GM18870 (cell line): ENCODE data around the gene ANXA4.
"Not testable (repeated sequence)": the region's sequence is repeated elsewhere in the genome, so short reads cannot be mapped to it uniquely, and the experiment has no call there.

Experiments
- ATAC-seq: cut with Tn5 transposase; IDR thresholded peaks from one replicate; pipeline ENCODE4 v1.9.1; 2021; ENCODE audit warnings: moderate library complexity; ENCODE audit not compliant: unreplicated experiment

The ANXA4 gene

DNA sequence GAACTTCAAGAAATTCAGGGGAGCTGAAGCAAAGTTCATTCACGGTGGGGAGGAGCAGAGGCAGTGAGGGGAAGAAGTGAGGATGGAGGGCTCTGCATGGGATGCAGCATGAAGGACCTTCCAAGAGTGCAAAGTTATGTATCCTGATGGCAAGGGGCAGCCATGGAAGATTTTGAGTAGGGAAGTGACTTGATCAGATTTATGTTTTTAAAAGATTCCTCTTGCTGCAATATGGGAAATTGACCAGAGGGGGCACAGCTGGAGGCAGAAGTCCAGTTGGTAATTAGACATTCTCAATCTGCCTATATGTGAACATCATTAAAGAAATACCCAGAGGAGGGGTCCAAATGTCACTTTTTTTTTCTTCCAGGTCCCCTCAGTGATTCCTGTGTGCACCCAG, 21.5 kb upstream of the ANXA4 start:
- no peak for ATAC-seq

DNA sequence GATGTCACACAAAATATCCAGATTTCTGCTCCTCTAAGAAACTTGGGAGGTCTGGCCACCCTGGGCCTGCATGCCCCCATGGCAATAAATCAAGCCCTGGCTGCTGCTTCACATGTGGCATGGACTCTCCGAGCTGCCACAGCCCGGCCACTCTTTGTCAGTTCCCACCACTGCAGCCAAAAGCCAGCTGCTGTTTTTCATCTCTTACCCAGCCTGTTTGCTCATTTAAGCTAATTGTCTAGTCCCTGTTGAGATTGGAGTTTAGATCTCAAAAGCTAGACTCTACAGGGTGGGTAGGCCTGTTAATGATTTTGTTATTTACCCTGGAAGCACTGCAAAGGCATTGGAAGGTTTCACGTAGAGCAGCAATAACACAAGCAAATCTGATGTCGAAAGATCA, 20.9 kb upstream of the ANXA4 start:
- no peak for ATAC-seq

DNA sequence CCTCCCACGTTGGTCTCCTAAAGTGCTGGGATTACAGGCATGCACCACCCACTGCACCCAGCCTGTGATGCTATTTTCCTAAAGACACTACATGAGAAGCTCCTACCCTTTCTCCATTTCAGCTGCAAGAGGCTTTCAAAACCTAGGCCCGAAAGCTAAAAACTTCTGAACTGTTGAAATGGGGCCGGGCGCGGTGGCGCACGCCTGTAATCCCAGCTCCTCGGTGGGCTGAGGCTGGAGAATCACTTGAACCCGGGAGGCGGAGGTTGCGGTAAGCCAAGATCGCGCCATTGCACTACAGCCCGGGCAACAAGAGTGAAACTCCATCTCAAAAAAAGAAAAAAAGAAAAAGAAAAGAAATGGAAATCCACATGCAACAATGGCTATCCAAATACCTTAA, 18.1 kb upstream of the ANXA4 start:
- ATAC-seq: no peak

DNA sequence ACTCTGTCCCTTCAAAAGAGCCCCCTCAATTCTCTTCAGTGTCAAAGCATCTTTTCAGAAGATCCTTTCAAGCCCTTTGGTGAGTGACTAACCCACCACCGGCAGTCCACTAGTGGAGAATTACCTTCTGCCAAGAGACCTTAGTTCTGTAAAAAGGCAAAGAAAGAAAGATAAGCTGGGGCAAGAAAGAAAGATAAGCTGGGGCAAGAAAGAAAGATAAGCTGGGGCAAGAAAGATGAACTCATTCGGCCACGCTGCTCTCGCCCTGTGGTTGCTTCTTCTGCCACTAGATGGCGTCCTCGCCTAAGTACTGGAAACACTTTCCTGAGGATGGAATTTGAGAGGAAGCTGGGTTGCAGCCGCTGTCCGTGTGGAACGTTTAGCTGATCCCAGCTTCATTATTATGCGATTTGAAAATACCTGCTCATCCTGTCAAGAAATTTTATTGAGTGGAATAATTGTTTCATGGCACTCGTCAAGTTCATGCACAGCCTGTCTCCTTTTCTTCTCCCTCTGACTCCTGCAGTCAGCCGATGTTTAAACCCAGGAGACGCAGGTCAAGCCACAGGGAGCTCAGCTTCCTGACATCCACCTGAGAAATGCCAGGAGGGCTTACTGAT, 17.3 kb upstream of the ANXA4 start:
- ATAC-seq: peak; percentile 60

DNA sequence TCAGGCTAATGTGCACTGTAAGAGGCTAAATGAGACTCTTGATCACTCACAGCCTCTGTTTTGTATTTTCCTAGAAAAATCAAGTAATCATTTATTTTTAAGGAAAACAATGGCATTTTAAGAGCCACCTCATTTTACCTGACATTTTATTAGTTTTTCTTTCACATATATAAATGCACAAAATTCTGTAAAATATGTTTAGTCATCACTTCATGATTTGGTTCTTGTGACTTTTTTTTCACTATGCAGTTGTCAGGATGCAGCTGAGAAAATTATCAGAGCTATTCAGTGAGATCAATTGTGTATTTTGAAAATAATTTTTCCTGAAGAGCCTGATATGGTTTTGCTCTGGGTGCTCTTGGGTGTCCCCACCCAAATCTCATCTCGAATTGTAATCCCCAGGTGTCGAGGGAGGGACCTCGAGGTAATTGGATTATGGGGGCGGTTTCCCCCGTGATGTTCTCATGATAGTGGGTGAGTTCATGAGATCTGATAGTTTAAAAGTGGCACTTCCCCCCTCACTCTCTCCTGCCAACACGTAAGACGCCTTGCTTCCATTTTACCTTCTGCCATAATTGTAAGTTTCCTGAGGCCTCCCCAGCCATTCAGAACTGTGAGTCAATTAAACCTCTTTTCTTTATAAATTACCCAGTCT, 16.1 kb upstream of the ANXA4 start:
- ATAC-seq: no peak

DNA sequence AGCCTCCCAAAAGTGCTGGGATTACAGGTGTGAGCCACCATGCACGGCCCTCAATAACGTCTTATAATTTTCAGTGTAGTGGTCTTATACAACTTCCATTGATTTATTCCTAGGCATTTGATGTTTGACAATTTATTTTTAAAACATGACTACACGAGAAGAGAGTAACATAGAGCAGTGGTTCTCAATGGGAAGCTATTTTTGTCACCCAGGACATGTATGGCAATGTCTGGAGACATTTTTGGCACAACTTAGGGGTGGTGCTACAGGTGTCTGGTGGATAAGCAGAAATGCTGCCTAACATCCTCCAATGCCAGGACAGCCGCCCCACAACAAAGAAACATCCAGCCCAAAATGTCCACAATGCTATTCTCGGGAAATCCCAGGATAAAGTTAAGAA, 12.7 kb upstream of the ANXA4 start:
- no peak for ATAC-seq

DNA sequence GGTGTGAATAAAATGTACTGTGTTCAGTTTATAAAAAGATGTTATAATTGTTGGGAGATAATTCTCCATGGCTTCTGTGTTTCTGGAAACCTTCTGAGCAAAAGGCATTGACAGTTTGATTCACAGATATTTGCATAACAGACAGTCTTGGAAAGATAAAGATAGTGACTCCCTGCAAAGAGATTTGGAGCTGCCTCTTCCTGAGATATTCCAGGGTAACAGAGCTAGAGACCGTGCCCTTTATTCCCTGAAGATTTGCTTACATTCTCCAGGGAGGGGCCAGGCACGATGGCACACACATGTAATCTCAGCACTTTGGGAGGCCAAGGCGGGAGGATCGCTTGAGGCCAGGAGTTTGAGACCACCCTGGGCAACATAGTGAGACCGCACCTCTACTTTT, 12.2 kb upstream of the ANXA4 start:
- no peak for ATAC-seq

DNA sequence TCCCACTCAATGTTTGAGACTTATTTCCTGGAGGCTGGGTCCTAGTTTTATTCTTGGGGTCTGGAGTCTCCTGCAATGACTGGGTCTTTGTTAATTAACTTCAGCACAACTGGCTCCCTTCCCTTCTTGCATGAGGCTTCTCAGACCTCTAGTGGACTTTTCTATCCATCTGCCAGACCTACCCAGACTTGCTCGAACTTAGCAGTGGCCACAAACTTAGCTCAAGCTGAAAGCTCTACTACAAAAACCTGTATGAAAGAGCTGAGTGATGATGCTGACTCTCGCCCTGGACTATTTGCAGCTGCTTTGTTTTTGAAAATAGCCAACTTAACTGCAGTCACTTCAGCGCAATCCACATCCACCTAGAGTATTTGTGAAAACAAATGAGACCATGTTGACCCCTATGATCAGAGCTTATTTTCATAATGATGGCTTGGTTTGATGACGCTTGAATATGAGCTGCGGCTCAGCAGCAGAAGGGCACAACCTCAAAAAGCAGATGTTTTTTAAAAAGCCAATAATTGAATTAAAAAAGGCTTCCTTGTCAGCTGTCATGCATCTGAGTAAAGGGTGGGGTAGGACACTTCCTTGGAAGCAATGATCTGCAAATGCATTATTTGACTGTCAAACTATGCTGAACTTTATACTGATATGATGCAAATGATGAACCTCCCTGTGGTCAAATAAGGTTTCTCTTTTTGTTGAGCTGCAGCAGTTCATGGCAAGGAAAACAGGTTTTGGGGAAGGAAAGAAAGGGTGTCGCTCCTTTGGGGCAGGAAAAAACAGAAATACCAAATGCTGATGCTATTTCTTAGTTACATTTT, 10.6 kb upstream of the ANXA4 start:
- no peak for ATAC-seq

DNA sequence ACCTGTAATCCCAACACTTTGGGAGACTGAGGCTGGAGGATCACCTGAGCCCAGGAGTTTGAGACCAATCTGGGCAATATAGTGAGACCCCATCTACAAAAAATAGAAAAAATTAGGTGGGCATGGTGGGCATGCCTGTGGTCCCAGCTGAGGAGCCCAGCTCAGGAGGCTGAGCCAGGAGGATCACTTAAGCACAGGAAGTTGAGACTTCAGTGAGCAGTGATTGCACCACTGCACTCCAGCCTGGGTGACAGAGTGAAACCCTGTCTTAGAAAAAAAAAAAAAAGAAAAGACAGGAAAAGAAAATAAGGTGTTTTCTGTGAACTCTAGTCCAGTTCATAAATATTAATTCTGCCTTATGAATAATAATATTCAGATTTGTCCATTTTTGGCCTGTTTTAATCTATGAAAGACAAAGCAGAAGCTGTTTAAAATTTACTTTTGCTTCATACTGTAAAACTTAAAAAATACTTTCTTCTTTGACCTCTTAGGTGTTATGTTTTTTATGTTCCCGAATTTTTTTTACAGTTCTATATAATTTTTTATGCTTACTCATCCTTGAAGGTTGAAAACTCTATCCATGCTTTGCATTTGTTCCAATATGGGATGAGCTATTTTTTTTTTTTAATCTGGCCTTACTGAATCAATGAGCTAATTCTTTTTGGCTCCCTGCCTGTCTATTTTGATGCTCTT, 8.4 kb upstream of the ANXA4 start:
- no peak for ATAC-seq

DNA sequence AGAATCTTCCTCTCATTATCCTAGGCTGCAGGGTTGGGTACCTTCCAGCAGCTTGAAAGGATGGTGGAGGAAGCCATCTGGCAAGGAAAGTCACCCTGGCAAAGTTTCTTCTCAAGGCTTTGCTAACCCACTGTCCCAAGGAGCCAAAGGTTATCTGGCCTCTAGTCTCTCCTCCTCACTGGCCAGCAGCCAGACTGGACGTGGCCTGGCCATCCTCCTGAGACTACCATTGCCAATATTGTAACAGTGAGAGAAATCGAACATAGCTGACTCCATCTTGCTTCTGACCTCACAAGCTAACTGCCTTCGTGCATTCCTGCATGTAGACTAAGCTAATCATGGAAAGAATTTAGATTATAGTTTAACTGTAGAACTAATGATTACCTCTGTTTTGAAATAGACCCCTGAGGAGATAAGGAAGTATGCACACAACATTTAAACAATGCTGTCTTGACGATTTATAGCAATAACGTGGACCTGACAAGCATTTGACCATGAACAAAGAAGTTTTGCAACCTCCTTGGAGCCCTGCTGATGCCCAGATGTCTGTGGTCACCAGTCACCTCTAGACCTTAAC, 7.8 kb upstream of the ANXA4 start:
- ATAC-seq: no peak

DNA sequence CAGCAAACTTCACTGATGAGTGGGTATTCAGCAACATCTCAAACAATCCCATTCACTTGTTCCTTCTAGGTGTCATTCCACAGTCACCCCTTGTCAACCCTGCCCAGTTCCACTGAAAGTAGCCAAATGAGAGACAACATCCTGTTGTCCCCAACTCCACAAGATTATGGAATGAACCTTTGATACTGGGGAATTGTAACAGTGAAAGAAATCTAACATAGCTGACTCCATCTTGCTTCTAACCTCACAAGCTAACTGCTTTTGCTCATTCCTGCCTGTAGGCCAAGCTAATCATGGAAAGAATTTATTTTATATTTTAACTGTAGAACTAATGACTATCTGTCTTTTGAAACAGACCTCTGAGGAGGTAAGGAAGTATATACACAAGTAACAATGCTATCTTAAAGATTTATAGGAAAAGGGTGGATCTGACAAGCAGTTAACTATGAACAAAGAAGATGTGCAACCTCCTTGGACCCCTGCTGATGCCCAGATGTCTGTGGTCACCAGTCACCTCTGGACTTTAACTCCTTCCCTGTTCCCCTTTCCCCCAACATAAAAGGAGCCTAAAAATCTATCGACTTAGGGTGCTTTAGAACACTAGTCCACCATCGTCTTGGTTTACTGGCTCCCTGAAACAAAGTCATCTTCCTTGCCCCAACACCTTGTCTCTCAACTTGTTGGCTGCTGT, 6.9 kb upstream of the ANXA4 start:
- no peak for ATAC-seq

DNA sequence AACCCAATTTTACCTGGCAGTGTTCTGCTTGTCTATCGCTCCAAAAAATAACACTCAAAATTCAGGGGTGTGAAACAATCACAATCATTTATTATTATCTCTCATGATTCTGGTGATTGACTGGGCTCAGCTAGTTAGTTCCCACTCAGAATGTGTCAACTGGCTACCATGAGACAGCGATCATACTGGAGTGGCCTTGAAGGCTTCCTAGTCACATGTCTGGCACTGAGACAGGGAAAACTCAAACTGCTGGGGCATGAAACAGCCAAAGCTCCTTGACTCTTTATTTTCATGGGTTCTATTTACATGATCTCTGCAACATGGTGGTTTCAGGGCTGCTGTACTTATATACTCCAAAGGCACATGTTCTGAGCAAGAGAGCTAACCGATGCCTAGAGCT, 6.2 kb upstream of the ANXA4 start:
- no peak for ATAC-seq

DNA sequence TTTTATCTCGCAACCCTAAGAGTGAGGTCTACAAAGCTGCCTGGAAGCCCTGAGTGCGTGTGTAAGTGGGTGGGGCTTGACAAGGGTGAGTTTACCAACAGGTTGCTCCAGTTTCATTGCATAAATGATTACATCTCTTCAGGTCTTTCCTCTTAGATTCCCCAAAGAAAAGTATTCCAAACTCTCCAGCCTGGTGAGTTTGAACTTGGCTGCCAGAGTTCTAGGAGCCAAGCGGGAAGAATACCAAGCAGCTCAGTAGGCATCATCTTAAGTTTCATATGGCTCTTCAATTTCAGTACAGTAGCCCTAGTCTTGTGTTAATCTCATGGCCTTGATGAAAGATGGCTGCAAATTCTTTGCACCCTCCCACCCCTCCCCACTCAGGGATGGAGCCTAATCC, 3.8 kb upstream of the ANXA4 start:
- ATAC-seq: not testable (repeated sequence)

DNA sequence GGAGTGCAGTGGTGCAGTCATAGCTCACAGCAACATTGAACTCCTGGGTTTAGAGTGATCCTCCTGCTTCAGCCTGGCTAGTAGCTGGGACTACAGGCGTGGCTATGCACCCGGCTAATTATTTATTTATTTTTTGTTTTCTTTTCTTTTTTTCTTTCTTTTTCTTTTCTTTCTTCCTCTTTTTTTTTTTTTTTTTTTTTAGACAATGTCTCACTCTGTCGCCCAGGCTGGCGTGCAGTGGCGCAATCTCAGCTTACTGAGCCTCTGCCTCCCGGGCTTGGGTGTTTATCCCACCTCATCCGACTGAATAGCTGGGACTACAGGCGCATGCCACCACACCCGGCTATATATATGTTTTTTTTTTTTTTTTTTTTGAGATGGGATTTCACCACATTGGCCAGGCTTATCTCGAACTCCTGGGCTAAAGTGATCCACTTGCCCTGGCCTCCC, 1.4 kb upstream of the ANXA4 start:
- no peak for ATAC-seq

DNA sequence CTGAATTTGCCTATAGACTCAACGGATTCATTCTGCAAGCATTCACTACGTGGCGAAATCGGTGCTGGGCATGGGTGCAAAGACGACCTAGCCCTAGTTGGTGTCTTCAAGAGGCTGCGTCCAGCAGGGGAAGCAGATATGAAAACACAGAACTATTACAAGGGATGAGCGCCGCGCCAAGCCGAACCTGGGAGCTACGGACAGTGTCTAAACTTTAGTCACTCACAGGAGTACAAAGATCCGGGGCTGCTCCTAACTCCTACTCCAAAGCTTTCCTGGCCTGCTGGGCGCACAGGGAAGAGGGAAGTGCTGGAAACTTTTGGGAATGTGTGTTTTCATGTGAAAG, 732 bp upstream of the ANXA4 start:
- ATAC-seq: peak; percentile 5

DNA sequence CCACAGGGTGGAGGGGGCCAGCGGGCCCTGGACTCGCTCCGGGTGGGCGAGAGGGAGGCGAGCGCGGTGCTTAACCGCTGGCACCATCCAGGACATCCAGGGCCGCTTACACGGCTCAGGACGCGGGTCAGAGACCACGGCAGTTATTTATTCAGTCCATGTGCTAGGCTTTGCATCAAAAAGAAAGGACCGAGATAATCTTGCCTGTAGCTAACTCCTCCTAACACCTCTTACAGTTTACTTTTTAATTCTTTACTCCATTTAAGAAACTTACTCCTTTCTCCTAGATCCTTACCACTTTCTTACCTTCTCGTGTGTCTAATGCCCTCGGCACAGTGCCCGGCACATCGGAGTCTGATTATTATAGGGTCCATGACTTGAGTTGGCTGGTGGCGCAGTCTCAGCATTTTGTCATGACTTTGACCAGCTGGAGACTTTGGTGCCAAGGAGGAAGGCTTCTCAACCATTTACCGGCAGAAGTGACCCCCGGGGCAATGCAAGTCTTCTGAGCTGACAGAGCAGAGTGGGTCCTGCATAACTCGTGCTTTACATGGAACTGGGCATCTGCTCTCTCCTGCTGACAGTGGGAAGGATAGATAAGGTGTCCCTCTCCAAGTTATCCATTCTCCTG, 503 bp downstream of the ANXA4 start:
- no peak for ATAC-seq

DNA sequence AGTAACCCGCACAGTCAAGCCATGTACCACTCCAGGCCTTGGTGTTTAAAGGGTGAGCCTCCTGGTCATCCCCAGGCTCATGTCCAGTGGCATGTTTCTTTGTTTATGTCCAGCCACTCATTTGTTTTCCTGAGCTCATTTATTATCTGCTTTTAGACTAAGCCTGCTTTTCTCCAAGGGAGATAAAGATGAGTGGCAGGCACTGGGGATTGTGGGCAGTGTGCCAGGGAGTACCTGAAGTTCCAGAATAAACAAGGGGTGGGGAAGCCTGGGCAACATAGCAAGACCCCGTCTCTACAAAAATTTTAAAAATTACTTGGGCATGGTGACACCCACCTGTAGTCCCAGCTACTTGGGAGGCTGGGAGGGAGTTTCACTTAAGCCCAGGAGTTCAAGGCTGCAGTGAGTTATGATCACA, 1.9 kb downstream of the ANXA4 start:
- no peak for ATAC-seq

DNA sequence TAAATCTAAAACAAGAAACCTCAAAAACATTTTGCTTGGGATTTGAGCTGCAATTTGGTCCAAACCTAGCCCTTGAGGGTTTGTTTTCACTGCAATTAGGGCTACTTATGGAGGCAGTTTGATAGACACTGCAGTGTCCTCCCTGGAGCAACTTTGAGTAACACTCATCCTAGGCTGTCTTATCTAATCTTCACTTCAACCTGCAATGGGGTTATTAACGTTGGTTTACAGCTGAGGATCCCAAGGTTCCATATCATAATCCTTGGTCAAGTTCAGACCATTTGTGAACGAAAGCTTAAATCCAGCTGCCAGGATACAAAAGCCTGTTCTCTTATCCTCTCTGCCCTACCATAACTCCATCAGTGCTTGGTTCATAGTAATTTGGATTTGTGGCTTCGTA, 2.5 kb downstream of the ANXA4 start:
- ATAC-seq: no peak

DNA sequence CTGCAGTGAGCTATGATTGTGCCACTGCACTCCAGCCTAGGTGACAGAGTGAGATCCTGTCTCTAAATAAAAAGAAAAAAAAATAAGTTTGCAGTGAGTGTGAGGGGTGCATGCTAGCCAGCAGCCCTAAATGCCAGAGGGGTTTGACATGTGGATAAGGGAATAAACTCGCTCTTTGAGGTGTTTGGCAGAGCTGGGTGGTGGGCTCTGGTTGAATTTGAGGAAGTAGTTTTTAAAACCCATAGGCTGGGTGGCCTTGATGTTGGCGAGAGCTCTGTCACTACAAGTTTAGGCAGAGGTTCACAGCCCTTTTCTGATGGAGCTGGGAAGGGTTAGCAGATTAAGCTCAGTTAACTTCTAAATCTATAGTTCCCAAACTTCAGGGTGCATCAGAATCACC, 3.1 kb downstream of the ANXA4 start:
- ATAC-seq: no peak

DNA sequence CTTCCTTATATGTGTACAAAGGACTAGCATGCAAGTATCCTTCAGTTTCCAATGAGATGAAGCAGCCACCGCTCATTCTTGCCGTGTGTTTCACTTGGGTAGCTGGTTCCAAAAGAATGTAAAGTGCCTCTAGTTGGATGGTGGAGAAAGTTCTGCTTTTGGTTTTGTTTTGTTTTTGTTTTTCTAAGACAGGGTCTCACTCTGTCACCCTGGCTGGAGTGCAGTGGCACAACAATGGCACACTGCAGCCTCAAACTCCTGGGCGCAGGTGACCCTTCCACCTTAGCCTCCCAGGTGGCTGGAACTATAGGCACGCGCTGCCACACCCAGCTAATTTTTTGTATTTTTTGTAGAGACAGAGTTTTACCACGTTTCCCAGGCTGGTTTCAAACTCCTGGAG, 8.3 kb downstream of the ANXA4 start:
- ATAC-seq: no peak
